NCI-H1694 (cell line): Measurements from ENCODE around the gene TBC1D22A.

Source experiments
- DNase-seq: peaks from one replicate; lab custom pipeline; 2025; lab: John Stamatoyannopoulos, UW

Gene TBC1D22A

DNA sequence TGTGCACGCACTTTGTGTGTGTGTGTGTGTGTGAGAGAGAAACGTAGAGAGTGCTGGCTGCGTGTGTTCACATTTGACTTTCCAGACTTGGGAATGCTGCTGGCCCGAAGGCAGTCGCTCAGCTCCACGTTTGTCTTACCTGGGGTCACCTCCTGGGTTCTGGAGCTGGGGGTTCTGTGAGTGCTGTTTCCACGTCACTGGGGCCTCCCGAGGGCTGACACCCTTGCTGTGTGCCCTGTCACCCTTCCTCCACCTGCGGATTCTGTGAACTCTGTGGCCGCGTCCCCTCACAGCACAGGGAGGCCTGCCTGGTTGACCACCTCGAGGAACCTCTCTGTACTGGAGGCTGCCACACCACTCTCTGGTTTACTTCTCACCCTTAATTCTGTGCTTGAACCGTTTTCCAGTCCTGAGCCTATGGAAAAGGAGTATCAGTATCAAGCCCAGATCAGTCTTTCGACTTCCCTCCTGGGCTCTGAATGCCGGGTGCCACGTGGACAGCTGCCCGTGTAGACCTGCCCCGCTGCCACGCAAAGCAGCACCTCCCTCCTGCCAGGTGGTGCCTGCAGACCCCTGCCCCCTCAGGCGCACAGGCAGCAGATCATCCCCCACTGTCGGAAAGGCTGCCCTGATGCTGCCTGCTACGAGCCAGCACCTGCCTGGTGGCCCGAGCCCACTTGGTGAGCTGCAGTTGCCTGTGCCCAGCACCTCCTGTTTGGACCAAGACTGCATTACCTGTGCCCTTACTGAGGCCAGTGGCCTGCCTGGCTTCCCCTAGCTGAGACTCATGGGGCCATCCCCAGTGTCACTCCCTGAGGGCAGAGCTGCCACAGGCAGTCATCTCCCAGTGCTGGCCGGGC, 233.3 kb downstream of the TBC1D22A start:
- no peak for DNase-seq

DNA sequence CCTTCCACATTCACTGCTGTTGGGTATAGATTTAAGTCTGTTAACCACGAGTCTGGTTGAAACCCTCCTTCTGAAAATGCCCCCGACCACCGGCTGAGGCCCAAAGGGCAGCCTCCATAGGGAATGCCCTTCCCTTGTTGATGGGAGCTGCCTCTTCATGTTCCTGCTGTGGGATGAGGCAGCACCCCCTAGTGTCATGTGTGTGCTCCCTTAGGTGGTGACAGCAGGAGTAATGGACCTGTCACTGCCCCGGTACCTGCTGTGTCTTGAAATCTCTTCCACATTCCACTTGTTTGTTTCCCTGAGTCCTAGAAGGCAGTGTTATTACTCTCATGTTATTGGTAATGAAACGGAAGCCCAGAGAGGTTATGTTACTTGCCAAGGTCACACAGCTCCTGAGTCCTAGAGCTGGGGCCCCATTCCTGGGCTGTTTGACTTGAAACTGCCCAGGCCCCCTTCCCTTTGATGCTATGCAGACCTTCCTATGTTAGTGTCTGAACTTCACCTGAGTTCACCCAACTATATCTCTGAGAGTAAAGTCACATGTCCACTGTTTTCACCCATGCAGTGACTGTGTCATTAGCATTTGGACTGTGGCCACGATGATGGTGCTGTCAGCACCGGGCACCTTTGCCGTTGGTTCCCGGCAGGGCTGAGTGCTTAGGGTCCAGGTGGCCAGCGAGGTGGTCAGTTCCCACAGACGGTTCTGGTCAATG, 234.3 kb downstream of the TBC1D22A start:
- no peak for DNase-seq

DNA sequence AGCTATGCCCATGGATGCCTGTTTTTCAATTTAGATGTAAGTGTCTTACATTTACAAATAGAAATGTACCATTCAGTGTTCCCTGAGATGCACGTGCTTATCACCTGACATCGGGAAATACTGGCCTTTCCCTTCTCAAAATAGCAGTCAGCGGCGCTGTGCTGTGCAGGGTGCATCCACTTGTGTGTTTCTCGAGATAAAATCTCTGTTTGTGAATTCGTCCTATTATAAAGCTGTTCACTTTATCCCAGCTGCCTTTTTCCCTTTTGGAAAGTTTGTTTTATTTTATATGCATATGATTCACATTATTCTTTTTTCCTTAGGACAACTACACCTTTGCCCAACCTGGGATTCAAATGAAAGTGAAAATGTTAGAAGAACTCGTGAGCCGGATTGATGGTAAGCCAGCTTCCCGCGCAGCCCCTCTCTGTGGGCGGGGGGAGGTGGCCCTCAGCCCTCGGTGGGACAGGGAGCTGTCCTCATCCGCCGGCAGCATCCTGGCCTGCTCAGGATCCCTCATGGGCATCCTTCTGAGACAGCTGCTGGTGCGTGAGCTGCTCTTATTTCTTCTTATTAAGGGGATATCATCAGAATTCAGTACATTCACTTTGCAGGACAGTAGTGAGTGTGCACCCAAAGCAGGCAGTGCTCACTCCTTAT, 235.0 kb downstream of the TBC1D22A start:
- DNase-seq = no peak

DNA sequence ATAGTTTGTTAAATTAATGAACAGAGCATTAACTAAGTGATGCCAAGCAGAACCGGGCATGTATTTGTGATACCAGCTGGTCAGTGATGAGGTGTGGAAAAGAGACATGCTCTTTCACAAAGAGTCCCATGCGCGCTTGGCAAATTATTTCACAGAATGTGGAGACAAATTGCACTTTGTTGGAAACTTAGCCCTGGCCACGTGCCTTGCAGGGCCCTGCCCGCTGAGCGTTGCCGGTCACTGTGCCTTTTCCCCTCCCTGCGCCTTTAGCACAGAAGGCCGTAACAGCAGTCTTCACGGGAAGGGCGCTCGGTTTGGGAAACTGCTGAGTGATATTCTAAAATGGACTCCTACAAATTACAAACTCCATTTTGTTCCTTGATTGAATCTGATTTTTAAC, 235.9 kb downstream of the TBC1D22A start:
- DNase-seq = no peak

DNA sequence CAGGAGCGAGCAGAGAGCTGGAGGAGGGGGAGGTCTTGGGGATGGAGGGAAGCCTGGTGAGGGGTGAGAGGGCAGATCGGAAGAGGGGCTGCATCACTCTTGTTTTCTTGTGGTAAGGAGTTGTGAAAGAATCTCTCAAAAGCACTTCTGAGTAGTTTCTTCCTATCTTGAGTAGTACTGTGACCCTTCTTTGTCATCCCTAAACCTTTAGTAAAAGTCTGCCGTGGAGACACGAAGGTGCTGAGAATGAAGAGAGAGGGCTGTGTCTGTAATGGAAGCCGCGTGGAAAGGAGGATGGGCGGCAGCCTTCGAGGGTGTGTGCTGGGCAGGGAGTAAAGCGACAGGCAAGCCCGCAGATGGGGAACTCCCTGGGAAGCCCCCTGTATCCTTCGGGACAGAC, 237.8 kb downstream of the TBC1D22A start:
- DNase-seq = no peak

DNA sequence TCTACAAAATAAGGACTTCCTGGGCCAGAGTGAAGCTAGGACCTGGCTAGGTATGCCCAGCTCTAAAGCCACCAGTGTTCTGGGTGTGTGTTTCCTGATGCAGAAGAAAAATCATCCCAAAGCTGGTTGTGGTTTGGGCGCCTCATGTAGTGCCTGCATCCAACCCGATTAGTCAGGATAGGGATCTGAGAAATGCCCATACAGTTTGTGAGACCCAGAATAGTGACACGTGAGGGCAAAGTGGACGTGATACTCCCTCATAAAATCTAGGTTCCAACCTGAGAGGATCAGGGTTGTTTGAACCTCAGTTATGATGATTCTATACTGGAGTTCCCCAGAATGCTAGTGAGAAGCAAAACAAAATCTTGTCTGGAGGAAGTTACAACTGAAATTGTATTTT, 238.4 kb downstream of the TBC1D22A start:
- DNase-seq = no peak

DNA sequence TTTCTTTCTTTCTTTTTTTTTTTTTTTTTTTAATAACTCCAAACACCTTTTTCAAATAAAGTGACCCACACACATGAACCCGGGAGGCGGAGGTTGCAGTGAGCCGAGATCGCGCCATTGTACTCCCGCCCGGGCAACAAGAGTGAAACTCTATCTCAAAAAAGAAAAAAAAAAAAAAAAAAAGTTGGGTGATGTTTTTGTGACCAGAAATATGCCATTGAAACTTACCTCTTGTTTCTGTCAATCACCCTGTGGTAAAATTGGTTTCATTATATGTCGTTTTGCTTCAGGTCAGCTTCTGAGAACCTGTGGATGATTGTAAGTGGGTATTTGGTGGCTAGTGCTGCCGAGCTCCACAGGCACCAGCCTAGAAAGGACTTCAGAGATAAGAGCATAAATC, 238.8 kb downstream of the TBC1D22A start:
- DNase-seq = no peak

DNA sequence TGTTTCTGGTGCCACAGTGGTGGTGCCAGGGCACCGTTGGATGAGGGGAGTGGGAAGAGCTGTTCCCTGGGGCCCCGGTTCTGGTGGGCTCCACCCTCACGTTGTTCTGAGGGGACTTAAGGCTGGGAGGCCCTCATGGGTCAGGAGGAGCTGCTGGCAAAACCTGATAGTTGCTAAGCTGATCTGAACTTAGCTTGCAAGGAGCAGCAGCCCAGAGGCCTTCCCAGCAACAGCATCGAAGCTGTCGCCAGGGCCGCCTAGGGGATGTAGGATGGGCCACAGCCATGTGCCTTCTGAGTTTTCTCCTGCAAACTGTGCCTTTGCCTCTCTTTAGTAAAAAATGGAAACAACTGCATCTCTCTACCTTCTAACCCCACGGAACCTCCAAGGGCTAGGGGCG, 240.2 kb downstream of the TBC1D22A start:
- no peak for DNase-seq

DNA sequence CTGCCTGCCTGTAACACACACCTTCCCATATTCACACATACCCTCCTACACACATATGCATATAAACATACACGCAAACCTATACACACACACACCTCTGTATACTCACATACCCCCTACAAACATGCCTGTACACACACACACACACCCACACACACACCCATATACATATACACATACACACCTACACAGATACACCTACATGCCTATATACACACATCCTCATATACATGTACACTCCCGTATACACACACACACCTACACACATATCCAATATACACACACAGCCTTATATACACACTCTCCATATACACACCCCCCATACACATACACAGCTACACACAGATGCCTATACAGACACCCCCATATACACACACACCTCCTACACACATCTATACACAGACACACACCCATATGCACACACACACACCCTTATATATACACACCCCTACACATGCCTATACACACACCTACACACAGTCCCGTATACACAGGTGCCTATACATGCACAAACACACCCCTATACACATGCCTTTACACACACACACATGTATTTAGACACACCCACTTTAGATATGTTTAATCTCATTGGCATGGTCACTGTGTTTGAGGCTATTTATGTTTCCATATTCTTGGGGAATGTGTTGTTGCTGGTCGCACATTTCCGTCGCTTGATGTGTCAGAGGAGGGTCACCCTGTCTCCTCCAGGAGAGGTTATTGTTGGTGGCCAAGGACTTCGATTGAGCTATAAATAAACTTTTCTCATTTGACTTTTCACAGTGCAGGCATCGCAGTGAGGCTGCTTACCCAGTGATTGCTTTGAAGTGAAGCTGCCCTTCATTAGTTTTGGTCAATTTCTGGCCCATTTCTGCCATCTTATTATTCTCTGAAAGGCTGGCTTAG, 243.3 kb downstream of the TBC1D22A start:
- no peak for DNase-seq

DNA sequence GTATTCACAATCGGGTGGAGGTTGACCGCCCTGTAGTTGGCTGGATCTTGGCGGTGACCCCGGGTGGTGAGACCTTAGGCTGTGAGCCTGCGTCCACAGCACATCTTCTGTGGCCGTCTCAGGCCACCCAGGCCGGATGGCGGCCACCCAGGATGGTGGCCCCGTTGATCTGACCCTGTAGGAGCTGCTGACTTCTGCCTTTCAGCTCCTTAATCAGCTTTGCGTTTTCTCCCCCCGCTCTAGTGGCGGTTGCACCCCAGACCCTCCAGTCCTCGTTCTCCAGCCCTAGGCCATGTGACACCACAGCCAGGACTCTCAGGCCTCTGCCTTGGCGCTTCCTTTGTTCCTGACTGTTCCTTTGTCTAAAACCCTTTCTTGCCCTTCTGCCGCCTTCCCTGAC, 244.0 kb downstream of the TBC1D22A start:
- DNase-seq = no peak

DNA sequence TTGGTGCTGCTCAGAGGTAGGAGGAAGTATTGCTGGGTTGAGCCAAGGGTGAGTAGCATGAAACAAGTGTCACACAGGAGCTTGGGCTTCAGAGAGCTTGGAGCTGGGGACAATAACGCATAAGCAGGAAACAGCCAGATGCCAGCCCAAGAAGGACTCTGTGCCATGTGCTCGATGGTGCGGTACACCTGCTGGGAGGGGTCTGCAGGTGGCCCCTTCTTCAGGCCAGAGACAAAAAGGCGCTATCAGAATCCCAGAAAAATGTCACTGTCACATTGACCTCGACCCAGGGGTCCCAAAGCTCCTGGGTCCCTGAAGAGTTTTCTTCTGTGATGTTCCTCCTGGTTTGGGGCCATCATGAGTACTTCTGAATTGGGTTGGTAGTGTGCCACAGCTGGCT, 244.4 kb downstream of the TBC1D22A start:
- DNase-seq = no peak

DNA sequence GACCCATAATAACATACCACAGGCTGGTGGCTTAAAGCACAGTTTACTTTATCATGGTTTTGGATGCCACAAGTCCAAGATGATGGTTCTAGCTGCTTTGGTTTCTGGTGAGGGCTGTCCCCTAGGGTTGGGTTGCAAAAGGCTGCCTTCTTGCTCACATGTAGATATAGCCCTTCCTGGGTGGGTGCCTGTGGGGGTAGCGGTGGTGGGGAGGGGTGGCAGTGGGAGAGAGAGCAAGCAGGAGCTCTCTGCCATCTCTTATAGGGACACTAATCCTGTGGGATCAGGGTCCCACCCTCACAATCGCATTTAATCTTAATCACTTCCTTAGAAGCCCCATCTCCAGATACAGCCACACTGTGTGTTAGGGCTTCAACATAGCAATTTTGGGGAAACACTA, 245.0 kb downstream of the TBC1D22A start:
- DNase-seq = no peak

DNA sequence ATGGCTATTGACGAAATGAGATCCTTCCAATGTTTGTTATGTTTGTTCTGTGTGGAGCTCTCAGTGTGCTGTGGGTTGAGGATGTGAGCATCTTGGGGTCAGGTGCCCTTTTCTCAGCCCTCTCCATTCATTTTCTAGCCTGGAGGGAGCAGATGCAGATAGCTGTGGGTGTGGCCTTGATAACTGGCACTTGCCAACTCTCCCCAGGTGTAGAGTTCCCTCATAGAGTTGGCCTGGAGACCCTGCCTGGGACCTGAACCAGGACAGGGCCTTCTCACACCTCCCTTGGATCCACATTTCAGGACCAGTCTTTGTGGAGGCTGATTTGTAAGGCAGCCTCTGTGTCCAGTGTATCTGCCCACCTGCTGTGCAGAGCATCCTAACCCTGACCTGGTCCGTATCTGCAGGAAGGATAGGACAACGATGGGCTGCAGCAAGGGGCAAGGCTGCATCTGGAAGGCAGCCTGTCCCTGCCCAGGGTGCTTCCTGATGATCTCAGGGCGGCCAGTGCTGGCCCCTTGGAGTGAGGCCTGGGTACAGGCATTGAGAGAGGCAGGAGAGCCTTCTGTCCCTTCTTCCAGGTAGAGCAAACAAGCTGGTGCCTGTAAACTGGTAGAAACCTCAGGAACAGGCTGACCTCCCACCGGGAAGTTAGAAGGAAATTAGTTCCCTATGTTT, 245.9 kb downstream of the TBC1D22A start:
- no peak for DNase-seq

DNA sequence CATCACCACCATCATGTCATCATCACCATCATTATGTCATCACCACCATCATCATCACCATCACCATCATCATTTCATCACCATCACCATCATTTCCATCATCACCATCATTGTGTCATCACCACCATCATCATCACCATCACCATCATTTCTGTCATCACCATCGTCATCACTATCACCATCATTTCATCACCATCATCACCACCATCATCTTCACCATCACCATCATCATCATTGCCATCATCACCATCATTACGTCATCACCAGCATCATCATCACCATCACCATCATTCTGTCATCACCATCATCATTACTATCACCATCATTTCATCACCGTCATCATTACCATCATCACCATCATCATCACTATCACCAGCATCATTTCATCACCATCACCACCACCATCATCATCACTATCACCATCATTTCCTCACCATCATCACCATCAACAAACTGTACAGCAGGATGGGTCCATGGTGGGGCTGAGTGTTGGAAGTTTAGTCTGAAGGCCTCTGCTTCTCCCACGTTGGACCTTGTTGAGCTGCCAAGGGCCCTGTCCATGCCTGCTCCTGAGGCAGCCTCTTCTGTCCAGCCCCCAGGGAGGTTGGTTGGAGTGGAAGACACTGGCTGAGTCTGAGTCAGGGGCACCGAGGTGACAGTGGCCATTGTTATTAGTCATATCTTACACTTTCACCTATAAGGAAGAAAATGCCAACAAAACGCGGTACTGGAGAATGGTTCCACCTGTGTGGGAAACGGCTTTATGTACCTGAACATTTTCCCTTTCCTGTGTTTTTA, 247.1 kb downstream of the TBC1D22A start:
- no peak for DNase-seq

DNA sequence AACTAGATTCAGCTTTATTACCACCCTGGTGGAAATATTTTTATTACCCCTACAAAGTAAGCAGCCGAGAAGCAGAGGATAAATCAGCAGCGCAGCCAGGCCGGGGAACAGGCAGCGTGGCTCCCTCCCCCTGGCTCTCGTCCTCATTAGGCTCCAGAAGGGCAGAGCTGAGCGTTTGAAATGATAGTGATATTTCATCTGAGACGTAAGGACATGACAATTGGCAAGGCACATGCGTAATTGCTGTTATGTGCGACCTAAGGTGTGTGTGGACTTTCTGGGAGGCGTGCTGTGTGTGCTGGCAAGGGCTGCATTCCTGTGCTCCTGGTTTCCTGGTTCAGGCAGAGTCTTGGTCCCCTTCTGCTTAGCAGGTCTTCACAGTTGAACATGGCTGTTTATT, 247.8 kb downstream of the TBC1D22A start:
- no peak for DNase-seq

DNA sequence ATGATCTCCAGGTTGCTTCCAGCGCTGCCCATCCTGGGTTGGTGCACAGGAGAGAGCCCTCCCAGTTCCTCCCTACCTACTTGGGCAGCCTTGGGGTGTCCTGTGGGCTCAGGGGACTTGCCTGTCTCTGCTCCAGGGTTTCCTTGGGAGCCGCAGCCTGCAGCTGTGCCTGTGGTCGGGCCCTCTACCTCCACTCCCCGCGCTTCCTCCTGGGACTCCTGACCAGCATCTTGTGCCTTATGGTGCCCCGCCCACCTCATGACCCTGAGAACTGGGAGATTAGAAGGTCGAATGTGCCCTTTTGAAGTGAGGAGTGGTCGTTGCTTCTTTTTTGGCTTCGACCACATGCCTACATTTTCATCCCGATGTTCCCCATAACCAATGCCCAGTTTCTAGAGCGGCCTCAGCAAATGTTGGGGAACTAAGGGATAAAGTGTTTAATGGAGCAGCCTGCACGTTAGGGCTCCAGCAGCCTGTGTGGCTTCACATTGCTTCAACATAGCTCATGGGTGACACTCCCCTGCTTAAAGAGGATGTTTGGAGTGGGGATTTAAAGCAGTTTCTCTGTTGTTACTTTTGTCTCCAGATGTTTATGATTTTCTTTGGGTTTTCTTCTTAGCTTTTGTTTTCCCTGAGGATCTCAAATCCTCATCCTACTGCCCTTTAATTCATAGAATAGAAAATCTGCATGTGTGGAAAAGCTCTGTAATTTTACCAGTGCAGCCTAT, 248.8 kb downstream of the TBC1D22A start:
- no peak for DNase-seq

DNA sequence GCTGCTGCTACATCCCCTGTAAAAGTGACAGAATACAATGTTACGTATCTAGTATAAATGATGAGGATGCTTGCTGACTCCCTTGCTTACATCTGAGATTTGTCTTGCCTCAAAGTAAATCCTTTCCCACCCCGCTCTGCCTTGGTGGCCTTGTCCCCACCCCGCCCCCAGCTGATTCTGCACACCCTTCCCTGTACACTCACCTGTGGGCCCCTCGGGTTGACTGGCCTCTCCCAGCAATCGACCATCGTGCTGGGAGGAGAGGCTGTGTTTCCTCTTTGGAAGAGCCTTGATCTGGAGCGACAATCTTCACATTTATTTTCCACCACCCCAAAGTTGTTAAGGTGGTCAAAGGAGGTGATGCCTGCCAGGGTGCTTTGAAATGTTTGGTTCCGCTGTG, 249.4 kb downstream of the TBC1D22A start:
- DNase-seq = no peak

DNA sequence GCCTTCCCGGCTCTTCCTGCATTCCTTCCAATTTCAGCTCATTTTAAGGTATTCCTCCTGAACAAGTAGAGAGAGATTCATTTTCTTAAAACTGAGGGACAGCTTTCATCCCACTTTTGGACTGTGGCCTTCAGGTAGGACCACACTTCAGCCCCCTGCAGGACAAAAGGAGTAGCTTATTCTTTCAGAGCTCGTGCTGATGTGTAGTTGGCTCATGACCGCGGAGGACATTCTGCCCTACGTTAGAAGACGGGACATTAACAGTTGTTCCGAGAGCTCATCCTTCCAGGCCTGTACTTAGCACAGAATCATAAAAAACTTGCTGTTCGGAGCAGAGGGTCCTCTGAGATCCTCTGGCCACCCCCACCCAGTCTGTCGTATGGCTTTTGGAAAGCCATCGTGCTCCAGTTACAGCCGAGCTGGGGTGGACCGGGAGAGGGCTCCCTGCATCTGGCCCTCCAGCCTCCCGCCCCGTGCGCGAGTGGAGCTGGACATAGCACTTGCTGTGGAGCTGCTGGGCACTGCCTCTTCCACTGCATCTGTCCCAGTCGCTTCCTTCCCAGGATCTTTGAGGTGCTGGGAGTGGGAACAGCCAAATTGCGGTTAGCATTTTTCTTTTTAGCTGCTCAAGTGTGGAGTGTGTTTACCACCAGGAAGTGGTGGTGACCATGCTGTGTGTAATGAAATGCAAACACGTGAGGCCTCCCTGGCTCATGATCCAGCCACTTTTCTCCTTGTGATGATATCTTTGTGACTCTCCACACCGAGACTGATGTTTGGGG, 250.3 kb downstream of the TBC1D22A start:
- no peak for DNase-seq
